ENCODE data around the gene SH3BP5L.
A peak's percentile ranks its signal among the peaks of the same experiment; 100 is the strongest.

The SH3BP5L gene

DNA sequence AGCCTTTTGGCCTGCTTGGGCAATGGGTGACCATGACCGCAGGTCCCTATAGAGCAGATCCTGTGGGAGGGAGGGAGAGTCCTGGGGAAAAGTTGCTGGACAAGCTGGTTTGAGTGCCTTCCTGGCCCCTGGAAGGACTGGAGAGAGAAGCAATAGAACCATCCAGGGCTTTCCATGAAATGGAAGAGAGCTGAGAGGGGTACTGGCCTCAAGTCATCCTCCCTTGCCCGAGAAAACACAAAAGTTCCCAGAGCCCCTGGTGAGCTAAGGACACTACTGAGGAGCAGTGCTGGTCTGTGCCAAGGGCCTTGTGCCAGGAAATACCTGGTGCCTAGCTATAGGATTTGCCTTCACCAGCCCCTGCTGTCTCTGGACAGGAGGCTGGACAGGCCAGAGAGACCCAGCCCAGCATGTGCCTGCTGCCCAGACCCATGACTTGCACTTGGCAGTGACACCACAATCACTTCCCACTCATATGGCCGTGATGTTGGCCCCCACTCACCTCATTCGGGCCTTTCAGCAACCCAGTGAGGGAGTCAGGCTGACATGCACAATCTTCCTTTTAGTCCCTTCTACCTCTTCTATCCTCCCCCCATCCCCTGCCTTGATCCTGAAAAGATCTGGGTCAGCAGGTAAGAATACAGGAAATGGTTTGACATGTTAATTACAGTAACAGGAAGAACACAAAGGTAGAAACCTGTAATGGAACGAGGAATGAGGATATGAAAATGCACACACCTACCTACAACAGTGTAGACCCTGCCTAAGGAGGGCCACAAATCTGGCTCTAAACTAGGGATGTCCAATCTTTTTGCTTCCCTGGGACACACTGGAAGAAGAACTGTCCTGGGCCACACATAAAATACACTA, 7.0 kb downstream of the SH3BP5L start:
- Histone ChIP-seq H3K27me3 (ENCODE audit: insufficient read depth, insufficient read length) (no peaks in the 10 kb centered on the region), H3K9me3 (ENCODE audit: insufficient read depth, low read length) (no peaks in the 10 kb centered on the region), H3K9ac (ENCODE audit: insufficient read length, low read depth) (no peak overlapping the region), H3K4me1 (ENCODE audit: insufficient read depth, insufficient read length) (peaks cover 7% of the 10 kb centered on the region), H3K4me3 (ENCODE audit: insufficient read length, low read depth) (no peak overlapping the region), H3K36me3 (ENCODE audit: insufficient read depth, insufficient read length, low read length) (peaks cover 84% of the 10 kb centered on the region)
- TF ChIP-seq YY1 (IDR thresholded peaks at IDR 0.05; ENCODE audit: insufficient read depth, insufficient read length) (no peak), SUZ12 (IDR thresholded peaks at IDR 0.05; ENCODE audit: extremely low read depth, insufficient read depth, insufficient read length) (no peak), ZNF274 (IDR thresholded peaks at IDR 0.05; ENCODE audit: low read depth, low read length) (no peak)
- DNase-seq (ENCODE audit: low read depth, low spot score), result no peak

DNA sequence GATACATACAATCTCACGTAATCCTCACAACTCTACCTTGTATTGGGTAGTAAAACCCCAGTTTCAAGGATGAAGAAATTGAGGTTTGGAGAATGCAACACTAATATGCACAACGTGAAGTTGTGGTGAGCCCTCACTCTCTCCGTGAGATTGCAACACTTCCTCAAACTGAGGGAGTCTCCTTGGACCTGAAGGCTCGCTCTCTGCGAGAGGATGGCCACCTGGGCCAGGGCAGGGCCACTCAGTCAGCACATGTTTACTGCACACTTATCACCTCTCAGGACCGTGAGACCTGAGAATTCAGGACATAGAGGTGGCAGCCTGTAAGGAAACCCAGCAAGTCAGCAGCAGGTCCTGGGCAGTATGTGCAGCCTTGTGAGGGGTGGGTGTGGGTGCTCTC, 8.7 kb downstream of the SH3BP5L start:
- Histone ChIP-seq H3K9ac (ENCODE audit: insufficient read length, low read depth) (no peak overlapping the region), H3K9me3 (ENCODE audit: insufficient read depth, low read length) (no peaks in the 10 kb centered on the region), H3K4me3 (ENCODE audit: insufficient read length, low read depth) (no peak overlapping the region), H3K27me3 (ENCODE audit: insufficient read depth, insufficient read length) (no peaks in the 10 kb centered on the region), H3K4me1 (ENCODE audit: insufficient read depth, insufficient read length) (peaks cover 10% of the 10 kb centered on the region), H3K36me3 (ENCODE audit: insufficient read depth, insufficient read length, low read length) (peaks cover 86% of the 10 kb centered on the region)
- TF ChIP-seq ZNF274 (IDR thresholded peaks at IDR 0.05; ENCODE audit: low read depth, low read length) (no peak), SUZ12 (IDR thresholded peaks at IDR 0.05; ENCODE audit: extremely low read depth, insufficient read depth, insufficient read length) (no peak), YY1 (IDR thresholded peaks at IDR 0.05; ENCODE audit: insufficient read depth, insufficient read length) (no peak)
- DNase-seq (ENCODE audit: low read depth, low spot score), result no peak

DNA sequence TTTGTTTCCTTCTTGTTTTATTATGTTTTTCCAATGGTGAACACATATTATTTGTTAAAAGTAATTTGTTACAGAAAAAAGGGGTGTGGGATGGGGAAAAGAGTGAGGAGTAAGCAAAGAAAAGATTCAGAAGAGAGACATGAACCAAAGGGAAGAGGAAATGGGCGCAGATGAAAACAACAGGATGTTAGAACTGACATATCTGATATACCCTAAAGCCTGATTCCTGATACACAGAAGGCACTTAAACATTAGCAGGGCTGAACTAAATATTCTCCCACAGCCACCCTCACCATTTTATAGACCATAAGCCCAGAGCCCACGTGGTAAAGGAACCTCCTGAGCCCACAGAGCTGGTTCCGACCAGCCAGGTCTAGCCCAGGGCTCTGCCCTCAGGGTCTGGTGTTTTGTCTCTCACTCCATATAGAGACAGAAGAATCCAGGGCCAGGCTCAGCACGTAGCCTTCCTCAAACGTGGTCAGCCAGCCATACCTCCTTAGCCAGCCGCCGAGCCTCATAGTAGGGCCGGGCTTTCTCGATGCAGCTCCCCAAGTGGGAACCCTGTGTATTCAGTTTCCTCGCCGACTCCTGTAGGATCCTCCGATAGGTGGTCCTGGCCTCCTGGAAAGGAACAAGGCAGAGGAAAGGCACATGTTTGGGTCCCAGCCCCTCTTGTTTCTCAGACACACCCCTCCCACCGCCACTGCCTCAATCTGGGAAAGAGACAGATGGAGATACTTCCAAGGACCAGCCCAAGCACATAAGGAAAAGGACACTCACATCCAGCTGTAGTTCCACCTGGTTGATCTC, 9.5 kb downstream of the SH3BP5L start:
- H3K9ac ChIP-seq (ENCODE audit: insufficient read length, low read depth), result no peak overlapping the region
- TF ChIP-seq YY1 (IDR thresholded peaks at IDR 0.05; ENCODE audit: insufficient read depth, insufficient read length) (no peak), ZNF274 (IDR thresholded peaks at IDR 0.05; ENCODE audit: low read depth, low read length) (no peak), SUZ12 (IDR thresholded peaks at IDR 0.05; ENCODE audit: extremely low read depth, insufficient read depth, insufficient read length) (no peak)
- H3K36me3 ChIP-seq (ENCODE audit: insufficient read depth, insufficient read length, low read length), result peaks cover 86% of the 10 kb centered on the region
- no peak overlapping the region for H3K4me3 ChIP-seq (ENCODE audit: insufficient read length, low read depth)
- no peak for DNase-seq (ENCODE audit: low read depth, low spot score)
- no peaks in the 10 kb centered on the region for H3K27me3 ChIP-seq (ENCODE audit: insufficient read depth, insufficient read length)
- no peaks in the 10 kb centered on the region for H3K9me3 ChIP-seq (ENCODE audit: insufficient read depth, low read length)
- H3K4me1 ChIP-seq (ENCODE audit: insufficient read depth, insufficient read length), result peaks cover 10% of the 10 kb centered on the region

DNA sequence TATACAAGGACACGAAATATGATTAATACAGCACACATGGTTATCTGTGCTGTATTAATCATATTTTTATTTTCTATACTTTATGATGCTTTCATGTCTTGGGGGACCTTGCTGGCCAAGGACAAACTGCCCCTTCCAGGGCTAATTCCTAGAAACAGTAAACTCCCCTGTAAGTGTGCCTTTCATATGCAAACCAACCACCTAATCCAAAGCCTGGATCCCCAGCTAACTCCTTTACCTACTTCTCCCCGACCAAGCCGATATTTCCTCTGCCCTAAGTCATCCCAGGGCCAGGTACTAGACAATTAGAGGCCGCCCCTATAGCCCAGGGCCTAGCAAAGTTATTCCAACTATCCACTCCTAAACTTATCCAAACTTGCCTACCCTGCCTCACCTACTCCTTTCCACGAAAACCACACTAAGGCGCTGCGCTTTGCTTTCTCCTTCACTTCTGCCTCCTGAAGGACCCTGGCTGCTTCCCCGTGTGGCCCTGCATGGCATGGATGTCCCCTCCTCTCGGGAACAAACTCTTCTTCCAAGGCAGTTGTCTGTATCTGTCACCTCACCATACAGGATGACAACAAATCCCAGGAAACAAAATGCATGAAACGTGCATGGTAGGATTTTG, 10.2 kb downstream of the SH3BP5L start:
- no peak for TF ChIP-seq YY1 (IDR thresholded peaks at IDR 0.05; ENCODE audit: insufficient read depth, insufficient read length)
- TF ChIP-seq SUZ12 (IDR thresholded peaks at IDR 0.05; ENCODE audit: extremely low read depth, insufficient read depth, insufficient read length), result no peak
- TF ChIP-seq ZNF274 (IDR thresholded peaks at IDR 0.05; ENCODE audit: low read depth, low read length), result no peak
- H3K36me3 ChIP-seq (ENCODE audit: insufficient read depth, insufficient read length, low read length), result peaks cover 86% of the 10 kb centered on the region
- DNase-seq (ENCODE audit: low read depth, low spot score), result no peak

DNA sequence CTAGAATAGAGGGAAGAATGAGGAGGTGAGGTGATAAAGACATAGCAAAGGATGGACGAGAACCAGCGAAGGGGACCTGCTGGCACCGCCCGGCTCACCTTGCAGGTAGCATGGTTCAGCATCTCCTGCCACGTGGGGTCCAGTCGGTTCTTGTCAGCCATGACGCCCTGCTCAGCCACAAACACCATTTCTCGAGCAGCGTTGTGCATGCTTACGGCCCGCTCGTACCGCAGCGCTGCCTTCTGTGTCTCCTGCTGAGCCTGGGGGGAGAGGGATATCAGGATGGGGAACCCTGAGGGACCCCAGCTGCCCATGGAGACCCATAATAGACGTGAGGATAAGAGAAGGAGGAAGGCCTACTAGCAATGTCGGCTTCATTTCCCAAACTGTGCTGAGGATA, 11.4 kb downstream of the SH3BP5L start:
- H3K27me3 ChIP-seq (ENCODE audit: insufficient read depth, insufficient read length), result no peaks in the 10 kb centered on the region
- H3K4me3 ChIP-seq (ENCODE audit: insufficient read length, low read depth), result no peak overlapping the region
- TF ChIP-seq YY1 (IDR thresholded peaks at IDR 0.05; ENCODE audit: insufficient read depth, insufficient read length) (no peak), ZNF274 (IDR thresholded peaks at IDR 0.05; ENCODE audit: low read depth, low read length) (no peak), SUZ12 (IDR thresholded peaks at IDR 0.05; ENCODE audit: extremely low read depth, insufficient read depth, insufficient read length) (no peak)
- no peaks in the 10 kb centered on the region for H3K9me3 ChIP-seq (ENCODE audit: insufficient read depth, low read length)
- no peak for DNase-seq (ENCODE audit: low read depth, low spot score)
- H3K9ac ChIP-seq (ENCODE audit: insufficient read length, low read depth), result no peak overlapping the region
- H3K36me3 ChIP-seq (ENCODE audit: insufficient read depth, insufficient read length, low read length), result peaks cover 83% of the 10 kb centered on the region
- H3K4me1 ChIP-seq (ENCODE audit: insufficient read depth, insufficient read length), result peaks cover 10% of the 10 kb centered on the region

More for the DNA sequence above, 10.2 kb downstream of the SH3BP5L start:
- H3K27me3 ChIP-seq (ENCODE audit: insufficient read depth, insufficient read length), result no peaks in the 10 kb centered on the region
- H3K4me1 ChIP-seq (ENCODE audit: insufficient read depth, insufficient read length), result peaks cover 10% of the 10 kb centered on the region
- no peak overlapping the region for H3K4me3 ChIP-seq (ENCODE audit: insufficient read length, low read depth)
- no peaks in the 10 kb centered on the region for H3K9me3 ChIP-seq (ENCODE audit: insufficient read depth, low read length)
- H3K9ac ChIP-seq (ENCODE audit: insufficient read length, low read depth), result peak overlapping the region; percentile 25

DNA sequence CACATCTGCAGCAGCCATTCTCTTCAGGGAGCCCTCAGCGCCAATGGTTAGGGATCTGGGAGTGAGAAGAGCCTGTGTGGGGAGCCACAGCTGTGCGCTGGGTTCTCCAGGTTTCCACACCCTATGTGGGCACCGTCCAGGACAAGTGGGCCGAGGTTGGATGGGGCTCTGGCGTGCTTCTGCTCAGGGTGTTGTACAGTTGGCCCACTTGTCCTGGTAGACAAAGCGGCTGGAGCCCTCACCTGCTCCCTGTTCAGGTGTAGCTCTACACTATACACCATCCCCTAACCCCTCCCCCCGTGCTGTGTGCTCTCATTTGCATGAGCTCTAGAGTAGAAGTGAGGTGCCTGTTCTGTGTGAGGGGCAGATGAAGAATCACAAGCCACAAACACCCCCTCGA, 12.2 kb downstream of the SH3BP5L start:
- peaks cover 80% of the 10 kb centered on the region for H3K36me3 ChIP-seq (ENCODE audit: insufficient read depth, insufficient read length, low read length)
- no peak for TF ChIP-seq SUZ12 (IDR thresholded peaks at IDR 0.05; ENCODE audit: extremely low read depth, insufficient read depth, insufficient read length)
- no peak for TF ChIP-seq YY1 (IDR thresholded peaks at IDR 0.05; ENCODE audit: insufficient read depth, insufficient read length)
- no peak for TF ChIP-seq ZNF274 (IDR thresholded peaks at IDR 0.05; ENCODE audit: low read depth, low read length)
- DNase-seq (ENCODE audit: low read depth, low spot score), result no peak

More for the DNA sequence above, 12.2 kb downstream of the SH3BP5L start:
- Histone ChIP-seq H3K4me3 (ENCODE audit: insufficient read length, low read depth) (no peak overlapping the region), H3K9ac (ENCODE audit: insufficient read length, low read depth) (no peak overlapping the region), H3K4me1 (ENCODE audit: insufficient read depth, insufficient read length) (peaks cover 10% of the 10 kb centered on the region), H3K9me3 (ENCODE audit: insufficient read depth, low read length) (no peaks in the 10 kb centered on the region), H3K27me3 (ENCODE audit: insufficient read depth, insufficient read length) (no peaks in the 10 kb centered on the region)
